PC-9 (cell line): ENCODE results near the gene SAFB2. TPM values are rescaled to one million over a fixed set of nuclear protein-coding genes. Genes with fewer than 3 reads are reported as not detected.

ENCODE experiments used
- BruUV-seq: library from RNA; stranded (reverse); fragments of 400-500 nt; replicated peaks from 2 replicates; lab custom pipeline; 2021; lab: Mats Ljungman, UMichigan
- CTCF ChIA-PET: fragments of 300-600 bp; sonication (Branson Sonifier 250); formaldehyde crosslinking; loops from one replicate; lab custom pipeline; 2022; ENCODE audit warnings: antibody characterized with exemption; lab: Charles Lee
- POLR2A ChIA-PET: fragments of 300-600 bp; sonication (Branson Sonifier 250); formaldehyde crosslinking; loops from one replicate; lab custom pipeline; 2022; ENCODE audit warnings: antibody characterized with exemption; ENCODE audit not compliant: unreplicated experiment; lab: Charles Lee
- DNase-seq, 2 experiments: peaks; one replicate each; pipeline versions ENCODE4 v3.0.0 to v3.0.0-alpha.2; 2015 to 2022; ENCODE audit warnings: mixed read lengths in 1 of 2
- H2AFZ ChIP-seq: fragments of 200-600 bp; sonication (generic); 2 replicates; pipeline ENCODE4 v1.8.1; 2017; ENCODE audit warnings: antibody characterized with exemption
- H3F3A ChIP-seq: fragments of 200-600 bp; sonication (generic); 2 replicates; pipeline ENCODE4 v1.8.1; 2017; ENCODE audit warnings: antibody characterized with exemption, mild to moderate bottlenecking, low read depth; ENCODE audit not compliant: insufficient read depth
- H3K27ac ChIP-seq: fragments of 200-600 bp; sonication (generic); 2 replicates; pipeline ENCODE4 v1.6.1; 2016; ENCODE audit warnings: mixed run types
- H3K27me3 ChIP-seq: fragments of 200-600 bp; sonication (generic); 2 replicates; pipeline ENCODE4 v1.6.1; 2016; ENCODE audit warnings: low read depth, mixed run types; ENCODE audit not compliant: insufficient read depth
- H3K36me3 ChIP-seq: fragments of 200-600 bp; sonication (generic); 2 replicates; pipeline ENCODE4 v1.6.1; 2016; ENCODE audit warnings: low read depth, mixed run types
- H3K4me1 ChIP-seq: fragments of 200-600 bp; sonication (generic); replicated peaks from 2 replicates; pipeline ENCODE4 v1.6.1; 2016; ENCODE audit warnings: mixed run types; ENCODE audit not compliant: insufficient read depth
- H3K4me2 ChIP-seq: fragments of 200-600 bp; sonication (generic); 2 replicates; pipeline ENCODE4 v1.6.1; 2017; ENCODE audit warnings: mixed run types
- H3K4me3 ChIP-seq: fragments of 200-600 bp; sonication (generic); 2 replicates; pipeline ENCODE4 v1.6.1; 2016; ENCODE audit warnings: mixed run types
- H3K79me2 ChIP-seq: fragments of 200-600 bp; sonication (generic); 2 replicates; pipeline ENCODE4 v1.6.1; 2017; ENCODE audit warnings: low read depth, mixed run types
- H3K9me2 ChIP-seq: fragments of 200-600 bp; sonication (generic); 2 replicates; pipeline ENCODE4 v1.8.1; 2017; ENCODE audit warnings: mild to moderate bottlenecking; ENCODE audit not compliant: insufficient read depth
- H3K9me3 ChIP-seq: fragments of 200-600 bp; sonication (generic); 2 replicates; pipeline ENCODE4 v1.8.1; 2016; ENCODE audit warnings: low read depth; ENCODE audit not compliant: insufficient read depth
- H4K20me1 ChIP-seq: fragments of 200-600 bp; sonication (generic); 2 replicates; pipeline ENCODE4 v1.8.1; 2017; ENCODE audit not compliant: insufficient read depth
- EZH2 ChIP-seq: fragments of 200-600 bp; sonication (generic); IDR thresholded peaks from 2 replicates; pipeline ENCODE4 v1.8.0; 2017; ENCODE audit warnings: antibody characterized with exemption, low read depth
- intact Hi-C: fragments of 100-400 bp; cut with micrococcal nuclease; formaldehyde crosslinking; loops from one replicate; pipeline ENCODE4 v1.10.0; 2022; ENCODE audit not compliant: unreplicated experiment
- total RNA-seq: library from RNA; stranded (reverse); gene quantifications from 2 replicates; pipeline ENCODE4 v1.2.3, GENCODE V29; 2021
- TF ChIP-seq, protein P1 (sequence below): fragments of 200-600 bp; sonication (generic); conservative IDR thresholded peaks from 2 replicates; pipeline ENCODE4 v1.6.1; 2017; ENCODE audit warnings: mixed run types, antibody characterized with exemption, mild to moderate bottlenecking, moderate library complexity

SAFB2 gene
- total RNA-seq, 1 experiment from 2014 or later = 43.1 TPM

DNA sequence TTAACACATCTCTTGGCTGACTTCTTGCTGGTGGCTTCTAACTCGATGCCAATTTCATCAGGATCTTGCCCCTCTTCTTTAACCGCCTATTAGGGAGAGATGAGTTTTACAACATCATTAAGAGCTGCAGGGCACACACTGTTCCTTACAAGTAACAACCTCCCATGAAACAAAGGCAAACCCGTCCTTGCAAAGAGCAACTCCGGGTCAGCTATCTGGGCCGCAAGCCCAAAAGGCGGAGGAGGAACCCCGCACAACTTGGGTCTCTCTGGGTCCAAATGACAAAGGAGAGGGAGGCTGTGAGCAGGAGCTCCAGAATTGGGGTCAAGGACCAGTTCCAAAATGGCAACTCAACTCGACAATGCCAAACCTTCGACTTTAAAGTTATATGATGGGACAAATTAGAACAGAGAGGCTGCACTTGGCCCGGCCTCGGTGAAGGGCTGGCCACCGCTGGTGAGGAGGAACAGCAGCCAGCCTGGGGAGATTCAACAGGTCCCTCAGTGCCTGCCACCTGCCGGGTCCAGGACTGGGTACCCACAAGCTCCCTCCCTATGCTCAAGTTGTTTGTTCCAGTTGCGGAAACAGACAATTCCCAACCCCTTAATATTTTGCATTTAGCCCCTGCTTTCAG is 1.1 kb downstream of the SAFB2 start:
- CTCF ChIA-PET = interaction anchor here (0.9 kb wide), 1 partner anchor 68 kb away, joined by 3 read pairs; the partner anchor contains the start of gene RPL36

DNA sequence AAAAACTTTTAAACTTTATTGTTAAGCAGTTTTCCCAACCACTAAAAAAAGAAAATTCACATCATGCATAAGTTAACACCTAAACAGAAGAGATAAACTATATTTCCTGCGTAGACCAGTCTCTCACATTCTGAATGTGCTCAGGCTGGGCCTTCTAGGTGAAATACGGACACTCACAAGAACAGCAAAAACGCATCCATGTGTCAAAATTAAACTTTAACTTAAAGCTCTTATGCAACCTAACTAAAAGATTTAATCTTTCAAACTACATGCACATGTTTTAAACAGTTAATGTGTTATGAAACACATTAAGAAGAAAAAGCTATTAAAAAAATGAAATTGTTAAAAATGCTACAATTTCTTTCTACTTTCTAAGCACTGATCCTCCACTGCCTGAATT is 2.6 kb downstream of the SAFB2 start:
- intact Hi-C loops = no loop called here
- CTCF ChIA-PET = interaction anchor here (0.6 kb wide), 1 partner anchor 1404 kb away, joined by 4 read pairs; no protein-coding TSS in a partner anchor
- Histone ChIP-seq H3K9me3 (no peaks in the 10 kb centered on the region), H3K4me2 (no peak overlapping the region), H4K20me1 (peaks cover 18% of the 10 kb centered on the region), H3K36me3 (peaks cover 10% of the 10 kb centered on the region; the same call in 1 of the 2 replicates), H3K79me2 (peaks cover 71% of the 10 kb centered on the region), H2AFZ (no peak overlapping the region), H3K27me3 (no peaks in the 10 kb centered on the region), H3K9me2 (no peaks in the 10 kb centered on the region), H3F3A (no peaks in the 10 kb centered on the region; the same call in 1 of the 2 replicates), H3K4me1 (peaks cover 9% of the 10 kb centered on the region), H3K27ac (no peak overlapping the region), H3K4me3 (no peak overlapping the region)
- DNase-seq = no peak
- BruUV-seq = no TSS peak
- TF ChIP-seq, protein P1, sequence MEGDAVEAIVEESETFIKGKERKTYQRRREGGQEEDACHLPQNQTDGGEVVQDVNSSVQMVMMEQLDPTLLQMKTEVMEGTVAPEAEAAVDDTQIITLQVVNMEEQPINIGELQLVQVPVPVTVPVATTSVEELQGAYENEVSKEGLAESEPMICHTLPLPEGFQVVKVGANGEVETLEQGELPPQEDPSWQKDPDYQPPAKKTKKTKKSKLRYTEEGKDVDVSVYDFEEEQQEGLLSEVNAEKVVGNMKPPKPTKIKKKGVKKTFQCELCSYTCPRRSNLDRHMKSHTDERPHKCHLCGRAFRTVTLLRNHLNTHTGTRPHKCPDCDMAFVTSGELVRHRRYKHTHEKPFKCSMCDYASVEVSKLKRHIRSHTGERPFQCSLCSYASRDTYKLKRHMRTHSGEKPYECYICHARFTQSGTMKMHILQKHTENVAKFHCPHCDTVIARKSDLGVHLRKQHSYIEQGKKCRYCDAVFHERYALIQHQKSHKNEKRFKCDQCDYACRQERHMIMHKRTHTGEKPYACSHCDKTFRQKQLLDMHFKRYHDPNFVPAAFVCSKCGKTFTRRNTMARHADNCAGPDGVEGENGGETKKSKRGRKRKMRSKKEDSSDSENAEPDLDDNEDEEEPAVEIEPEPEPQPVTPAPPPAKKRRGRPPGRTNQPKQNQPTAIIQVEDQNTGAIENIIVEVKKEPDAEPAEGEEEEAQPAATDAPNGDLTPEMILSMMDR = no peak
- no peak for TF ChIP-seq EZH2
- POLR2A ChIA-PET = no interaction called here

More for the DNA sequence above, 1.1 kb downstream of the SAFB2 start:
- peaks cover 31% of the 10 kb centered on the region for H4K20me1 ChIP-seq
- H3K9me2 ChIP-seq = no peaks in the 10 kb centered on the region
- H3K4me3 ChIP-seq = peak overlapping the region; percentile 91
- peaks cover 86% of the 10 kb centered on the region for H3K79me2 ChIP-seq
- H2AFZ ChIP-seq = no peak overlapping the region
- H3K36me3 ChIP-seq = peaks cover 21% of the 10 kb centered on the region
- intact Hi-C loops = no loop called here
- H3K9me3 ChIP-seq = no peaks in the 10 kb centered on the region
- H3F3A ChIP-seq = no peaks in the 10 kb centered on the region; the same call in 1 of the 2 replicates
- peaks cover 17% of the 10 kb centered on the region for H3K4me1 ChIP-seq
- H3K27ac ChIP-seq = no peak overlapping the region
- H3K4me2 ChIP-seq = peak overlapping the region; percentile 94
- no peak for DNase-seq
- no peak for TF ChIP-seq EZH2
- TF ChIP-seq, protein P1 = no peak
- H3K27me3 ChIP-seq = no peaks in the 10 kb centered on the region
- no TSS peak for BruUV-seq
- POLR2A ChIA-PET = no interaction called here

DNA sequence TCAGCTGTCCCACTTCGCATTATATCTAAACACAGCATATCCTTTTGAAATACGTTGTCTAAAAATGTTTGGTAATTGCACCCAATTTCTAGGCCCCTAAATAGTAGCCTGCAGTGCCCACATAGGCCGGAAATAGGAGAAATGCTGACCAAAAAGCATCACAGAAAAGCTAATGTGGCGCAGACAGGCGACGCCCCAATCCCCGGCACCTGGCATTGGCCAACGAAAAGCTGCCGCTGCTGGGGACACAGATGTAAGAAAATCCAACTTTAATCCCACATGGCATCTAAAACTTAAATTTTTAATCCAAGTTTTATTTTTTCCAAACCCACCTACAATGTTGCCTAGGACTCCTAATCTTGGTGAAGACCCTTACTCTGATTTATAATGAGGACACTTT is 4.0 kb downstream of the SAFB2 start:
- H3K4me3 ChIP-seq = no peak overlapping the region
- ChIA-PET POLR2A (interaction anchor here (0.6 kb wide), 1 partner anchor 11 kb away, joined by 4 read pairs; no protein-coding TSS in a partner anchor), CTCF (no interaction called here)
- no peak overlapping the region for H3K4me2 ChIP-seq
- no peak for DNase-seq
- H2AFZ ChIP-seq = no peak overlapping the region
- no peaks in the 10 kb centered on the region for H3K9me3 ChIP-seq
- peaks cover 7% of the 10 kb centered on the region for H3K4me1 ChIP-seq
- intact Hi-C loops = no loop called here
- BruUV-seq = no TSS peak
- H3K36me3 ChIP-seq = peaks cover 16% of the 10 kb centered on the region; the same call in 1 of the 2 replicates
- H4K20me1 ChIP-seq = peaks cover 14% of the 10 kb centered on the region
- no peak overlapping the region for H3K27ac ChIP-seq
- no peaks in the 10 kb centered on the region for H3K9me2 ChIP-seq
- TF ChIP-seq, protein P1 = no peak
- TF ChIP-seq EZH2 = no peak
- no peaks in the 10 kb centered on the region for H3K27me3 ChIP-seq
- H3K79me2 ChIP-seq = peaks cover 58% of the 10 kb centered on the region
- H3F3A ChIP-seq = no peaks in the 10 kb centered on the region
